GM19455 (cell line): ENCODE measurements around the gene GOLGA8G.
"Not testable (repeated sequence)": the region's sequence is repeated elsewhere in the genome, so short reads cannot be mapped to it uniquely, and the experiment has no call there.

Experiments used
- ATAC-seq: cut with Tn5 transposase; IDR thresholded peaks from one replicate; pipeline ENCODE4 v1.9.1; 2021; ENCODE audit not compliant: unreplicated experiment

GOLGA8G gene, protein sequence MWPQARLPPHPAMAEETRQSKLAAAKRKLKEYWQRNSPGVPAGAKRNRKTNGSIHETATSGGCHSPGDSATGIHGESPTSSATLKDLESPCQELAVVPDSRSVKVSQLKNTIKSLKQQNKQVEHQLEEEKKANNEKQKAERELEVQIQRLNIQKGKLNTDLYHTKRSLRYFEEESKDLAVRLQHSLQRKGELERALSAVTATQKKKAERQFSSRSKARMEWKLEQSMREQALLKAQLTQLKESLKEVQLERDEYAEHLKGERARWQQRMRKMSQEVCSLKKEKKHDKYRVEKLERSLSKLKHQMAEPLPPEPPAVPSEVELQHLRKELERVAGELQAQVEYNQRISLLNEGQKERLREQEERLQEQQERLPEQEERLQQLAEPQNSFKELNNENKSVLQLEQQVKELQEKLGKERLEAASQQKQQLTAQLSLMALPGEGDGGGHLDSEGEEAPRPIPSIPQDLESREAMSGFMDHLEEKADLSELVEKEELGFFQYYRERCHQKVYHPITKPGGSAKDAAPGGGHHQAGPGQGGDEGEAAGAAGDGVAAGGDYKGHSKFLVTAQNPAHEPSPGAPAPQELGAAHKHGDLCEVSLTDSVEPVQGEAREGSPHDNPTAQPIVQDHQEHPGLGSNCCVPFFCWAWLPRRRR

DNA sequence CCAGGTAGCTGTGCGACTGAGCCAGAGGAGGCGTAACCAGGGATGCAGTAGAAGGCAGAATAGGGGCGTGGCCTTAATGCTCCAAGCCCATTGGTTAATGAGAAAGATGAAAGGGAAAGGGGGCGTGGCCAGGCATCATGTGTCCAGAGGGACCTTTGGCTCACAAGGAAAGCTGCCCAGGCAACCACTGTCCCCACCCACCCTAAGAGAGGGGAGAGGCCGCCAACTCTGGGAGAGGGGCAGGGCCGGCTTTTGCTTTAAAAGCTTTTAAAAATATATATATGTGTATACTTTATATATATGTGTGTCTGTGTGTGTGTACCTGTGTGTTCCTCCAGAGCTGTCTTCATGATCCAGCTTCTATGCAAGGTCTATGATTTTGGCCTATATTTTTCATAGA lies at the start of gene GOLGA8G:
TSS of gene GOLGA8G (minus strand) at position 18 of the 400 bp plus-strand sequence. CDS start 62 bp downstream, outside the sequence.
- not testable (repeated sequence) for ATAC-seq

DNA sequence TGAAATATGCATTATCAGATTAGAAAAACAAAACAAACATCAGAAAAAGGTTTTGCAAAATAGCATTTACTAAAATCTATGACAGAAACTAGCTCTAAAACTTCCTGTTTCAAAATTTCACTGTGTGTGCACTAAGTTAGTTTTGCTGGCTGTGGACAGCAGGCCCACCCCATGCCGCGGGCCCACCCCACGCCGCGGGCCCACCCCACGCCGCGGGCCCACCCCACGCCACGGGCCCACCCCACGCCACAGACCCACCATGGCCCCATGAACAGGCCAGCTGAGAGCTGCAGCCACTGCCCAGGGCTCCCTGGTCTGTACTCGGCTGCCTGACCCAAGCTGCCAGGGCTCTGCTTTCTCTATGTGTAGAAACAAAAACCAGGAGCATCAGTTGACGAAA lies 40.6 kb upstream of the GOLGA8G start:
- not testable (repeated sequence) for ATAC-seq

DNA sequence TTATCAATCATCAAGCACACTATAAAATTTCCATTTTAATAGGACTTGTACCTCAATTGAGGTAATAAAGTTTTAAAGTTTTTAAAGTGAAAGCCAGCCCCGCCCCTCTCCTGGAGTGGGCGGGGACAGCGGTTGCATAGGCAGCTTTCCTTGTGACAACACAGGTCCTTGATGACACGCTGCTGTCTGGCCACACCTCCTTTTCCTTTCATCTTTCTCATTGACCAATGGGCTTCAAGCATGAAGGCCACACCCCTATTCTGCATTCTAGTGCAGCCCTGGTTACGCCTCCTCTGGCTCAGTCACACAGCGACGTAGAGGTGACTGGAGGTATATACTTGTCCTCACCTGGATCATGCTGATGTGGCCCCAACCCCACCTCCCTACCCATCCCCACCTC lies 20.5 kb upstream of the GOLGA8G start, which contains the start of gene GOLGA6L25:
TSS of gene GOLGA6L25 (plus strand) at position 301 of the 400 bp plus-strand sequence. CDS start at position 362, 61 bp downstream.
- ATAC-seq, result not testable (repeated sequence)

DNA sequence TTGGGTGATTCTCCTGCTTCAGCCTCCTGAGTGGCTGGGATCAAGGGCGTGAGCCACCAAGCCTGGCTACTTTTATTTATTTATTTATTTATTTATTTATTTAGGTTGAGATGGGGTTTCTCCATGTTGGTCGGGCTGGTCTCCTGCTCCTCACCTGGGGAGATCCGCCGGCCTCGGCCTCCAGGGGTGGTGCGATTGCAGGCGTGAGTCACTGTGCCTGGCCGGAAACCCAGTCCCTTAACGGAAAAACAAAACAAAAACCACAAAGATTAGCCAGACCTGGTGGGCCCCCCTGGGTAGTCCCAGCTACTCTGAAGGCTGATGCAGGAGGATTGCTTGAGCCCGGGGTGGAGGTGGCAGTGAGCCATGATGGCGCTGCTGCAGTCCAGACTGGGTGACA lies 17.6 kb downstream of the GOLGA8G start:
- ATAC-seq, result not testable (repeated sequence)

DNA sequence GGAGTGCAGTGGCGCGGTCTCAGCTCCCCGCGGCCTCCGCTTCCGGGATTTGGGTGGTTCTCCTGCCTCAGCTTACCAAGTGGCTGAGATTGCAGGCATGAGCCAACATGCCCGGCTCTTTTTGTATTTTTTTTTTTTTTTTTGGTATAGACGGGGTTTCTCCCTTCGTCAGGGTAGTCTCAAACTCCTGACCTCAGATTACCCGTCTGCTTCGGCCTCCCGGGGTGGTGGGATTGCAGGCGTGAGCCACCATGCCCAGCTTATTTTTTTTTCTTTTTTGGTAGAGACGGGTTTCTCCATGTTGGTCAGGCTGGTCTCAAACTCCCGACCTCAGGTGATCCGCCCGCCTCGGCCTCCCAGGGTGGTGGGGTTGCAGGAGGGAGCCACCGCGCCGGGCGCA lies 18.6 kb downstream of the GOLGA8G start:
- not testable (repeated sequence) for ATAC-seq

DNA sequence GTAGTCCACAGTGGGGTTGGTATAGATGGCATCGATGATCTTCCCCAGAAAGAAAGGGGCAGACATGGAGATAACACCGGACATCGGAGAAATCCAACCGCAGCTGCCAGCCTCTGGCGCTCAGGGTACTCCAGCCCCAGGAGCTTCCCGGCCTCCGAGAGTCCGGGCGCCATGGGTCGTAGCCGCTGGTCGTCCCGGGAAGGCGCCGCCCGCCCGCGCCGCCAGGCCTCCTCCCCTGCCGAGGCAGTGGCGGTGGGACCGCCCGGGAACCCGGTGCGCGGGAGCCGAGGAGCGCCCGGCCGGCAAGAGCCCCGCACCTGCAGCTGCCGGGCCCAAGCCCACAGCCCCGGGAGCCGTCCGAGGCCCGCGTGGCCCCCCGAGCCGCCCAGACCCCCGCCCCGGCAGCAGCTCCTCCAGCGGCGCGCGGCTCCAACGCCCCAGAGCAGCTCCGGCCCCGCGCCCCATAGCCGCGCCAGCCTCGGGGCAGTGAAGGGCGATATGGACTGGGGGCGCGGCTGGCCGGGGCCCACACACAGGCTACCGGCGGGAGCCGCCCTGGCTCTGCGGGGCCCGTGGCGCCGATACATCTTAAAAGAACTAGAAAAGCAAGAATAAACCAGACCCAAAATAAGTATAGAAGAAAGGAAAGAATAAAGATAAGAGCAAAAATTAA lies 24.4 kb downstream of the GOLGA8G start:
- ATAC-seq, result not testable (repeated sequence)

DNA sequence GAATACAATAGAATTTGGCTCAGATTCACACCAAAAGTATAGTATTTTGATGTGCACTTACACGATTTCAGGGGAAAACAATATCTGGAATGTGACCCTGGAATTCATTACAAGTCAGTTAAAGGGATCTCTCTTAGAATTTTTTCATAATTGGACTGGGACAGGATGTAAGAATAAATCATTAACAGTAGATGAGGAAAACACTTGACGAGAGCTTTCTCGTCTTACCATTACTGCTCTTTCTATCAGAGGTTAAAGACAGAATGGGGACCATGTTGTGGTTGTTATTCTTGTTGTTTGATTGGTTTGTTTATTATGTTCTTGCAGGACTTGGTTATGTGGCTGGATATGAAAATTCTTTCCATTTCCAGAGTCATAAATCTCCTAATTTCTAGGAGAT lies 51.4 kb downstream of the GOLGA8G start:
- not testable (repeated sequence) for ATAC-seq
